Endothelial cell of umbilical vein (primary cell): ENCODE data around the gene SEPTIN5.

Source experiments
- EZH2 ChIP-seq: IDR thresholded peaks from 2 replicates; pipeline ENCODE4 v1.6.1; 2012; ENCODE audit warnings: borderline replicate concordance, low read depth, mild to moderate bottlenecking, moderate library complexity, low read length, inconsistent platforms; ENCODE audit not compliant: severe bottlenecking
- POLR2AphosphoS5 ChIP-seq: IDR thresholded peaks from 2 replicates; pipeline ENCODE4 v1.6.1; 2012; ENCODE audit warnings: low read depth, mild to moderate bottlenecking, control low read depth, low read length, moderate library complexity; ENCODE audit not compliant: insufficient read depth
- TF ChIP-seq, protein P1 (sequence below), 2 donors: IDR thresholded peaks; 1 replicate in 1 of 2; 2 replicates in 1 of 2; pipeline ENCODE4 v1.5.1; 2011; ENCODE audit warnings: low read length in 2 of 2, mild to moderate bottlenecking in 2 of 2, moderate library complexity in 2 of 2, control low read depth in 1 of 2, inconsistent platforms in 1 of 2, low read depth in 1 of 2; ENCODE audit not compliant: insufficient read depth in 1 of 2; ENCODE audit errors: extremely low read depth in 1 of 2

GRCh38 chr22:19668748-19669147, 45.6 kb upstream of the SEPTIN5 start:
- no peak for TF ChIP-seq EZH2
- no peak for TF ChIP-seq POLR2AphosphoS5
- TF ChIP-seq, protein P1, sequence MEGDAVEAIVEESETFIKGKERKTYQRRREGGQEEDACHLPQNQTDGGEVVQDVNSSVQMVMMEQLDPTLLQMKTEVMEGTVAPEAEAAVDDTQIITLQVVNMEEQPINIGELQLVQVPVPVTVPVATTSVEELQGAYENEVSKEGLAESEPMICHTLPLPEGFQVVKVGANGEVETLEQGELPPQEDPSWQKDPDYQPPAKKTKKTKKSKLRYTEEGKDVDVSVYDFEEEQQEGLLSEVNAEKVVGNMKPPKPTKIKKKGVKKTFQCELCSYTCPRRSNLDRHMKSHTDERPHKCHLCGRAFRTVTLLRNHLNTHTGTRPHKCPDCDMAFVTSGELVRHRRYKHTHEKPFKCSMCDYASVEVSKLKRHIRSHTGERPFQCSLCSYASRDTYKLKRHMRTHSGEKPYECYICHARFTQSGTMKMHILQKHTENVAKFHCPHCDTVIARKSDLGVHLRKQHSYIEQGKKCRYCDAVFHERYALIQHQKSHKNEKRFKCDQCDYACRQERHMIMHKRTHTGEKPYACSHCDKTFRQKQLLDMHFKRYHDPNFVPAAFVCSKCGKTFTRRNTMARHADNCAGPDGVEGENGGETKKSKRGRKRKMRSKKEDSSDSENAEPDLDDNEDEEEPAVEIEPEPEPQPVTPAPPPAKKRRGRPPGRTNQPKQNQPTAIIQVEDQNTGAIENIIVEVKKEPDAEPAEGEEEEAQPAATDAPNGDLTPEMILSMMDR (IDR thresholded peaks at IDR 0.05; ENCODE audit: extremely low read depth in 1 of 2, insufficient read depth in 1 of 2, low read depth in 1 of 2, low read length in 2 of 2), result no peak
